ENCODE data around the gene GGA1. TPM values are rescaled to one million over a fixed set of nuclear protein-coding genes. Genes with fewer than 3 reads are reported as not detected.

Gene GGA1
- total and polyA plus RNA-seq, 9 of the 15 experiments (the other 6 are each of a cell fraction or from before 2014, with no cell fraction given), result 1.5 to 69.5 (median 31.6) TPM

- TF ChIP-seq SIN3A (IDR thresholded peaks at IDR 0.05; ENCODE audit: borderline replicate concordance in 2 of 2, control insufficient read depth in 1 of 2, low read depth in 2 of 2, low read length in 2 of 2), result peak in 1 of 2 experiments; percentile 65; a peak in 1 of 4 replicates
- TF ChIP-seq YY1 (IDR thresholded peaks at IDR 0.05; ENCODE audit: borderline replicate concordance in 1 of 3, control insufficient read depth in 1 of 3, extremely low read depth in 1 of 3, insufficient read depth in 3 of 3, insufficient read length in 1 of 3, insufficient replicate concordance in 2 of 3, low read depth in 1 of 3, low read length in 2 of 3), result peak in 1 of 3 experiments; percentile 5
- no peak for TF ChIP-seq CAMTA2 (CRISPR knock-in tag; conservative IDR thresholded peaks at IDR 0.05)
- peak; percentile 63 for TF ChIP-seq EGR1 (conservative IDR thresholded peaks at IDR 0.05)
- TF ChIP-seq VEZF1 (CRISPR knock-in tag; IDR thresholded peaks at IDR 0.05), result no peak; the same call in 1 of the 2 replicates
- TF ChIP-seq E2F8 (IDR thresholded peaks at IDR 0.05; ENCODE audit: low read depth, partially characterized antibody), result peak; percentile 41
- 0 out of 2 replicates have a peak, but pooled peaks have one; percentile 30 for TF ChIP-seq POLR2A (conservative IDR thresholded peaks at IDR 0.05)
- TF ChIP-seq MEIS2 (IDR thresholded peaks at IDR 0.05; ENCODE audit: partially characterized antibody), result no peak
- TF ChIP-seq UBTF (IDR thresholded peaks at IDR 0.05; ENCODE audit: borderline replicate concordance in 1 of 2, low read depth in 2 of 2, low read length in 2 of 2), result no peak
Measured at GRCh38 chr22:37639070-37639760, 30.6 kb downstream of the GGA1 start, which contains the start of gene SH3BP1 (continued).

Measured in K562 (cell line).